Ecto neural progenitor cell (in vitro differentiated cells): ENCODE results near the gene ST3GAL4.

Source experiments
- DNase-seq: peaks from one replicate; pipeline ENCODE4 v3.0.0-alpha.2; 2018; ENCODE audit warnings: low spot score

The ST3GAL4 gene

DNA sequence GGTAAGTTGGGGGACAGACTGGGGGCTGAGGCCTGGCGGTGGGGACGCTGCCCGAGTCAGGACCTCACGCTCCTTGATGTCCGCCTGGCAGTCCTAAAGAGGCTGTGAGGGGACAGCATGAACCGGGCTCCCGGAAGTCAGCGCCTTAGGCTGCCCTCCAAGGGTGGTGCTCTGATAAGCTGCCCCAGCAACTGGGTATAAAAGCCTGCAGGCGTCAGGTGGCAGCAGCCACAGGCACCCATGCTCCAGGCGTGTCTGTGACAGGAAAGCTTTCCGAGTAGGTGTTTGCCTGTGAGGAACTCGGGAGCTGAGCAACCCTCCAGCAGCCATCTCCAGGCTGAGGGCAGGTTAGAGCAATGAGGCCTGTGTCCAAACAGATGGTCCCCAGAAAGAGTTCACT is 53.0 kb downstream of the ST3GAL4 start:
- DNase-seq = no peak

DNA sequence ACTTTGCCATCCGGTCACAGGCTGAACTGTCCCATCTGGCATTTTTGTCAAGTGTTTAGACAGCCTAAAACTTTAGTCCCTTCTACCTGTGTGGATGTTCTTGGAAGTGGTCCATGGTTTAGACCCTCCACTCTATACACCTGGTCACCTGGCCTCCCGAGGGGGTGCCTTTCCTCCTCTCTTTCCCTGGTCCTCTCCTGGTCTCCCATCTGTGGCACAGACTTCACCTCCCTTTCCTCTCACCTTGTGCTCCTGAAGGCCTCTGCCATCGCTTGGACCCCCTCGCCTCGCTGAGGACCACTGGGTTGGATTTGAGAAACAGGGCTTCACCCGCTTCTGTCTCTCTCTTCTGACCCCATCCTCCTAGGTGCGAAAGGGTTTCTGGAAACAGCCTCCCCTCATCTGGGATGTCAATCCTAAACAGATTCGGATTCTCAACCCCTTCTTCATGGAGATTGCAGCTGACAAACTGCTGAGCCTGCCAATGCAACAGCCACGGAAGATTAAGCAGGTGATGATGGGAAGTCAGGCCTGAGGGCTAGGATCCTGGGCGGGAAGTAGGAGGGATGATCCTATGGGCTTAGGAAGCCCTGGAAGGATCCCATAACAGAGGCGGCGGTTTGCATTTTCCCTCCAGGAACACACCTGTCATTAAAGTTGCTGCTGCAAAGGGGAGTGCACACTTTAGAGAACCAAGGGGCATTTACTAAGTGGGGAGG is 53.6 kb downstream of the ST3GAL4 start:
- DNase-seq = no peak

GRCh38 chr11:126409620-126409985 is 54.1 kb downstream of the ST3GAL4 start:
- DNase-seq = no peak

DNA sequence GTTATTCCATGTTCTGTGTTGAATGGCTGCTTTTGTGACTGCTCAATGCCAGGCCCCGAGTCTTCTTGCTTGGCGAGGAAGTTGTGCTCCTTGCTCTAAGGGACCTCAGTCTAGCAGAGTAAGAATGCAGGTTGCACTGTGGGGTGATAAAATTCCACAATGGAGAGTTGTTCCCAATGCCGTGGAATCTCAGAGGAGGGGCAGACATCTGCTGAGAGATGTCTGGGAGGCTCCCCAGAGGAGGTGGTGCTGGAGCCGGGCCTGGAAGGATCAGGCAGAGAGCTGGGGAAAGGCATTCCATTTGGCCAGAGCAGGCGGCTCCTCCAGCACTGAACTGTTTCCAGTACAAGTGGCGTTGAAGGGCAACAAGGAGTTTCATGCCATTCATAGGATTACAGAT is 55.2 kb downstream of the ST3GAL4 start:
- DNase-seq = no peak

GRCh38 chr11:126411971-126412381 is 56.5 kb downstream of the ST3GAL4 start:
- DNase-seq = no peak

DNA sequence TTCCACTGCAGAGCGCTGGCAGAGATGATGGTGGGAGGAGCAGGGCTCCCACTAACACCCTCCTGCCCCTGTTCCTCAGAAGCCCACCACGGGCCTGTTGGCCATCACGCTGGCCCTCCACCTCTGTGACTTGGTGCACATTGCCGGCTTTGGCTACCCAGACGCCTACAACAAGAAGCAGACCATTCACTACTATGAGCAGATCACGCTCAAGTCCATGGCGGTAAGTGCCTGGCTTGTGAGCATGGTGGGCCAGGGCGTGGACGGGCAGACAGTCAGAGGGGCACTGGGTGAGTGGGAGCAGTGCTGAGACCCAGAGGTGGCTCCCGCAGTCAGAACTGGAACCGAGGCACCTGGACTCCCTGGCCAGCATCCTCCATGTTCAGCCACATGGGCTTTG is 57.9 kb downstream of the ST3GAL4 start:
- no peak for DNase-seq

- DNase-seq = no peak
These were observed 58.4 kb downstream of the ST3GAL4 start for GRCh38 chr11:126413843-126414405.

- no peak for DNase-seq
These were observed 59.1 kb downstream of the ST3GAL4 start for GRCh38 chr11:126414615-126415014.

DNA sequence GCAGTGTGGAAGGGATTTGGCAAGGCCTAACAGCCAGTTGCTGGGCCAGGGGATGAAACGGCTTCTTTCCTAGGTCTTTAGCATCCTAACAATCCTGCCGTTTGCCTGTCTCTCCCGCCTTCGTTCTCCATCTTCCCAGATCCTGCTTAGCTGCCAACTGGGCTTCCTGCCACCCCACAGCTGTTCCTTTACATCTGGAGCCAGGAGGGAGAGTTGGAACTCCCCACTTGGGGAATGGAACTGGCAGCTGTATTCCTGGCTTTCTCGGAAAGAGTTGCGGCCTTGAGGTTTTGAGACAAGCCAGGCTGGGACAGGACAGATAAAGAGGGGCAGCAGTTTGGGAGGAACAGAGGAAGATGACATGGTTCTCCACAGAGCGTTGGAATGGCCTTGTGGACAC is 59.6 kb downstream of the ST3GAL4 start:
- DNase-seq = no peak

GRCh38 chr11:126415669-126416420 is 60.4 kb downstream of the ST3GAL4 start:
- DNase-seq = no peak

DNA sequence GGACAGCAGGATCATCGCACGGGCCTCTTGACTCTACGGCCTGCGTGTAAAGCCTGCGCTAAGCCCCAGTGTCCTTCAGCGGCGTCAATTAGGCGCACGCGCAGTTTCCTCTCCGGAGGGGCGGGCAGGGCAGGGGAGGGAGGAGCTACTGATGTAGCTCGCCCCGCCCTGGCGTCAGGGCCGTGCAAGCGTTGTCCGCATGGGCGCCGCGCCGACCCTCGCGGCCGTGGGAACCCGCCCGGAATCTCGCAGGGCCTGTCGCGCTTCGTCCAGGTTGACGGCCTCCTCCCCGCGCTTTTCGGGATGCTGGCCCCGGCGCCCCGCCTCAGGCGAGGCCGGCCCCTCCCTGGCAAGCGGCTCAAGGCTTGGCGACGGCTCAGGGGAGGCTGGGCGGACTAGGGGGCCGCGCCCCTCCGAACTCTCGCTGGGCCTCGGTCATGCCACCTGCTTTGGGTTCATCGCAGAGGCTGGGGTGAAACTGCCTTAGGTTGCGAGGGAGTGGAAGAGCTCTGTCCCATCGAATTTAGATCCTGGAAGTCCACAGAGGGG is 61.1 kb downstream of the ST3GAL4 start:
- DNase-seq = peak; percentile 89

DNA sequence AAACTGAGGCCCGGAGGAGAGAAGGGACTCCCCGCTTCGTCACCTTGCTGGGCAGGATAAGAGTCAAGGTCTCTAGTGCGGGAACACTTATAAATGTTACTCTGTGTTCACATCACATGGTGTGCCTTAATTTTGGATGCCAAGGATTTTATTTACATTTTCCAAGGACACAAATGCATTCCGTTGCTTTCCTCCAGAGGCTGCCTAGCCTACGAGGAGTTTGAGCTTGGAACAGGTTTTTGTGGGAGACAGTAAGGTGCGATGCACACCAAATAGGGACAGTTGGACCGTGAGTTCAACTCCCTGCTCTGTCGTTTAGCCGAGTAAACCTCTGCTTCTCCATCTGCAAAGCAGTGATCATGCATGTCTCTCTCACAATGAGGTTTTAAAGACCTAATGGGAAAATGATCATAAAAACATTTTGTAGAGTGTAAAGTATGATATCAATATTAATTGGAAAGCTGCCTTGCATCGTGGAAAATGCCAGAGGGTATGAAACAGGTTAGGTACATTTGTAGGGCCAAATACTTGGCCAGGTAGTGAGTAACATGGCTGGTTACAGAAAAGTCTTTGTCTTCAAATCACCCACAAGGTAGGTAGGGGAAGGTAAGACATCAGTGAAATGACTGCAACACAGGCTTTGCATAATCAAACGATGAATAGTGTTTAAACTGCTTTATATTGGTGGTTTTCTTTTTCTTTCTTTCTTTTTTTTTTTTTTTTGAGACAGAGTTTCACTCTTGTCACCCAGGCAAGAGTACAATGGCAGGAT is 61.8 kb downstream of the ST3GAL4 start:
- no peak for DNase-seq

DNA sequence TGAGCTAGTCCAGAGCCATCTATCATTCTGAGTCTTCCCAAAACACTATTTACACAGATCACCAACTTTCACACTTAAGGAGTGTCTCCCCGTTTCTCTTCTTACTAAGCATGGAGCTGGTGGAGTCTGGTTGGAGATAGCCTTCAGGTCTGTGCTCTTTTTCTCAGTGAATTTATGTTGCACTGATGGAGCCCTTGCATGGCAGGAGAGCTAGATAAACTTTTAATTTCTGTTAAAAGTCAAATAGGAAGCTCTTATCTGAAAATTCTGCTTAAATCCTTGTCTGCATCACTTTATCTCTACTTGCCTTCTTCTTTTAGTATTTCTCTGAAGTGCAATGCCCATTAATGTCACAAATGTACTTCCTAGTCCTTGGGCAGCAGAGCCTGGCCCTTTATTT is 63.4 kb downstream of the ST3GAL4 start:
- DNase-seq = no peak

DNA sequence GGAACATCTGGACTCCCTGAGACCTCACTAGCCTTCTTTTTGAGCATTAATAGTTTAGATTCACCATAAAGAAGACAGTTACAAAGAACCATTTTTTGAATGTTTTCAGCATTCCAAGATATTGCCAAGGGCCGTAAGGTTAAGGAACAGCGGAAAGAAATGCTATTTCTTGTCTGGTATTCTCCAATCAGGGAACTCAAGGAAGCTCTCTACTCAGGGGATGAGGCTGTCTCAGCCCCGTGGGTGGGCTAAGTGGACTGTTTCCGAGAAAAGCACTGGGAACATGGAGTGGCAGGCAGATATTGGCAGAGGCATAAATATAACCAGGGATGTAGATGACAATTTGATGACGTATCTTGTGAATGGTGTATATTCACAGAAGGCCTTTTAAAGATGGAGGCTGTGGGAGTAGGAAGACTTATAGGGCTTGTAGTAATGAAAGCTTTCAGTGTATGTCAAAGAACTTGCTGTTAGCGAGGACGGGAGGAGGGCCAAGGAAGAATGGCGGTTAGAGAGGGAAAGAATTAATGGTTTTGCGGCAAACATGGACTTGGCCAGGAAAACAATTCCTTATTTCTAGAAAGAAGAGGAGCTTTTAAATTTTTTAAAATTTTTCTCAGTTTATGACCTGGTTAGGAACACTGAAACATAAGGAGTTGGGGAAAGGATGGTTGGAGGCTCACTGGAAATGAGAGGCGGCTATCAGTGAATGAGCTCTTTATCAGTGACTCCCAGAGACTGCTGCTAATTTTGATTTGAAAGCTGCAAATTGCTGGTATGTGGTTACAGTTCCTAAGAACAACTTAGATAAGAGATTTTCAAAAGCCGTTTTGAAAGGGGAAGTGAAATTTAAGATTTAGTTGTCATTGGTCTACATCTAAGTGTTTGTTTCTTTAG is 64.6 kb downstream of the ST3GAL4 start:
- DNase-seq = no peak

DNA sequence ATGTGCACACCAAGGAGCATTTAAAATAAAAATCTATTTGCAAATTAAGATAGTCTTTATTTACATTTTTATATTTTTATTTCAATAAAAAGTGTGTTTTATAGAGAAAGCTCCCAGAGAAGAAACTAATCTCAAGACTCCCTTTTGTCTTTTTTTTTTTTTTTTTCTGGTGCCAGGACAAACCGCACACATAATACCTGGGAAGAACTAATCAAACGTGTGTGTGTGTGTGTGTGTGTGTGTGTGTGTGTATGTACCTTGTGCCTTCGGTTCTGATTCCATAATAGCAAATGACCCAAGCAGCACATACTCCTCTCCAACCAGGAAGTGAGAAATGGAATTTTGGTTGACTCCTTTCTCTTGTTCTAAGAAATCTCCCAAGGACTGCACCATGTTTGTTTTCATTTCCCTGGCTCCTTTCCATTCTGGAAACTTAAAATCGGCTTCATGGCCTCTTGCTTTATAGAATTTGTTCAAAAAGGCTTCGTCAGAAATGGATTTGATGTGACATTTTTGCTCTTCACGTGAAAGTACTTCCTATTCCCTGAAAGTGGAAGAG is 65.3 kb downstream of the ST3GAL4 start:
- no peak for DNase-seq

GRCh38 chr11:126421271-126421671 is 65.8 kb downstream of the ST3GAL4 start:
- no peak for DNase-seq

- no peak for DNase-seq
These were observed 67.0 kb downstream of the ST3GAL4 start for GRCh38 chr11:126422446-126422845.

- no peak for DNase-seq
These were observed 67.7 kb downstream of the ST3GAL4 start for GRCh38 chr11:126423154-126423553.

DNA sequence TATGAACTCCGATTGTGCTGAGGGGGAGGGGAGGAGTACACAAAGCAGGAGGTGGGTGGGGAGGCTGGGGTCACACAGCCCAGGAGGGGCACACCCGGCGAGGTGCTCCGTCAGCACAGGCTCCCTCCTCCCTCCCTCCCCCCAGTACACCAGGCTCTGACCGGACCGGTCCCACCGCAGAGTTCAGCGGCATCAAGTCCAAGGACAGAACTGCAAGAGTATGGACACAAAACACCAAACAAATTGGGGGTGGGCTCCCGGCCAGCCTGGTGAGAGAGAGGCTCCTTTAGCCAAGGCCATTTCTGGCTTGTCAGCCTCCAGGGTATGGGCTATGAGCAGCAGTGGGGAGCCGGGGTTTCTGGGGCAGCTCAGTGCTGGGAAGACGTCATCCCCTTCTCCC is 68.3 kb downstream of the ST3GAL4 start:
- DNase-seq = no peak

DNA sequence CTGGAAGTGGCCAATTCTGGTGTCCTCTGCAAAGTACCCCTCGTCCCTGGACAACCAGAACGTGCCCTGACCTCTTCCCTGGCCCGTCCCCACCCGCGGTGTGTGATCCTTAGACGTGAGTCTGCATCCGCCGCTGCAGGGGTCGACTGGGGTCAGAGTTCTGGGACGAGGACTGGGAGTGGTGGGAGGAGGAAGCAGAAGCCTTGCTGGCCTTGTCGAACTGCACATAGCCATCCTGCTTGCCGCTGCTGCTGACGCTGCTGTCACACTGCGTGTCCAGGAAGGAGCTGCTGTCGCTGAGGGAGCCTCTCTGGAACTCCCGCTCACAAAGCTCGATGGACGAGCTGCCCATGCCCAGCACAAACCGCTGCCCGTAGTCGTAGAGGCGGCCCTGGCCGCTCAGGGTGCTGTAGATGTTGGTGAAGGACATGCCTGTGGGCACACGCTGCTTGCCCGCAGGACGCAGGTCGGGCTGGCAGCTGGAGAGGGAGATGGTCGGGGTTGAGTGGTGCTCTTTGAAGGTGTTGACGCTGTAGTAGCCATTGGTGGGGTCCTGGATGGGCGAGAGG is 69.1 kb downstream of the ST3GAL4 start:
- DNase-seq = no peak

DNA sequence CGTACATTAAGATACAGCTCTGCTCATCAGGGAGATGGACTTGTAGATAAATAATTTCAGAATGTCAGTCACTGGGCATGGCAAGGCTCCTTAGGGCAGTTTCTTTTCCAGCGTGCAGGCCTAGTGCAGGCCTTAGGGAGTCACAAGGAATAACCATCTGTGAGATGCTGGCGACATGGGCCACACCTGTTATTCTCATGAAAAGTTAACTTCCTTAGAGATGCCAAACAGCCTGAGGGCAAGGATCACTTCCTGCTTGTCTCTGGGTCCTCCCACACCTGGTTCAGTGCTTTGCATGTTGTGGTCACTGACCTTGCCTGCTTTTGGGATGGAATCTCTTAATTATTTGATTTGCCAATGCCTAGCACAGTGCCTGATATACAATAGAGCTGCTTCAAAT is 70.6 kb downstream of the ST3GAL4 start:
- no peak for DNase-seq
